CD14-positive monocyte (primary cell): ENCODE measurements around the gene DOCK3. TPM values are rescaled to one million over a fixed set of nuclear protein-coding genes. Genes with fewer than 3 reads are reported as not detected.

Experiments
- DNase-seq, 3 donors: peaks; one replicate each; pipeline ENCODE4 v3.0.0-alpha.2; 2011 to 2022
- H2AFZ ChIP-seq: 2 replicates; pipeline ENCODE4 v1.6.0; 2012; ENCODE audit warnings: mild to moderate bottlenecking, low read depth, low read length, inconsistent platforms; ENCODE audit not compliant: insufficient read depth, poor library complexity, severe bottlenecking
- H3K27ac ChIP-seq, 2 donors: 1 replicate in 1 of 2; 2 replicates in 1 of 2; pipeline ENCODE4 v1.5.1; 2012 to 2013; ENCODE audit warnings: low read length in 2 of 2, control low read depth in 1 of 2, inconsistent platforms in 1 of 2, low read depth in 1 of 2, mild to moderate bottlenecking in 1 of 2
- H3K27me3 ChIP-seq, 2 donors: one replicate each; pipeline versions ENCODE4 v1.6.0 to v1.6.1; 2011 to 2013; ENCODE audit warnings: low read length in 2 of 2; ENCODE audit not compliant: control insufficient read depth in 2 of 2, insufficient read depth in 2 of 2
- H3K36me3 ChIP-seq, 2 donors: replicated peaks in 1 of 2; 1 replicate in 1 of 2; 2 replicates in 1 of 2; pipeline versions ENCODE4 v1.5.1 to v1.6.1; 2012 to 2013; ENCODE audit warnings: low read length in 2 of 2, control low read depth in 1 of 2, inconsistent platforms in 1 of 2, mild to moderate bottlenecking in 1 of 2; ENCODE audit not compliant: insufficient read depth in 2 of 2, control insufficient read depth in 1 of 2
- H3K4me1 ChIP-seq, 2 donors: 1 replicate in 1 of 2; 2 replicates in 1 of 2; pipeline versions ENCODE4 v1.5.1 to v1.6.1; 2012 to 2013; ENCODE audit warnings: low read length in 2 of 2, control low read depth in 1 of 2, inconsistent platforms in 1 of 2, mild to moderate bottlenecking in 1 of 2, moderate library complexity in 1 of 2; ENCODE audit not compliant: insufficient read depth in 2 of 2, control insufficient read depth in 1 of 2
- H3K4me2 ChIP-seq: replicated peaks from 2 replicates; pipeline ENCODE3; 2012; ENCODE audit warnings: low read length, moderate library complexity, mild to moderate bottlenecking; ENCODE audit not compliant: poor library complexity, severe bottlenecking; ENCODE audit errors: extremely low read depth
- H3K4me3 ChIP-seq, 3 experiments: fragments of 200-600 bp in 1 of 3; sonication (generic) in 1 of 3; replicated peaks in 1 of 3; 1 replicate in 2 of 3; 2 replicates in 1 of 3; pipeline ENCODE4 v1.5.1; 2011 to 2013; ENCODE audit warnings: low read length in 3 of 3, mild to moderate bottlenecking in 3 of 3, control low read depth in 2 of 3, low read depth in 2 of 3, inconsistent platforms in 1 of 3, moderate library complexity in 1 of 3
- H3K79me2 ChIP-seq: 2 replicates; pipeline ENCODE4 v1.6.0; 2012; ENCODE audit warnings: mild to moderate bottlenecking, control low read depth, inconsistent platforms, low read length, moderate library complexity; ENCODE audit not compliant: insufficient read depth
- H3K9ac ChIP-seq: 2 replicates; pipeline ENCODE4 v1.6.0; 2017; ENCODE audit warnings: low read length, mild to moderate bottlenecking; ENCODE audit not compliant: insufficient read depth, poor library complexity, severe bottlenecking
- H3K9me3 ChIP-seq, 2 donors: replicated peaks in 1 of 2; 1 replicate in 1 of 2; 2 replicates in 1 of 2; pipeline versions ENCODE4 v1.5.1 to v1.6.1; 2012 to 2013; ENCODE audit warnings: low read length in 2 of 2, control low read depth in 1 of 2; ENCODE audit not compliant: control insufficient read depth in 1 of 2, insufficient read depth in 1 of 2
- H4K20me1 ChIP-seq: 2 replicates; pipeline ENCODE4 v1.6.0; 2012; ENCODE audit warnings: mild to moderate bottlenecking, low read length, control low read depth, moderate library complexity; ENCODE audit not compliant: insufficient read depth
- H3K27ac Mint-ChIP-seq, 7 donors: one replicate each; pipeline ENCODE4 v1.8.0; 2020; ENCODE audit warnings: mild to moderate bottlenecking in 7 of 7, mixed read lengths in 7 of 7, moderate library complexity in 6 of 7, inconsistent platforms in 2 of 7
- H3K27me3 Mint-ChIP-seq, 3 donors: one replicate each; pipeline ENCODE4 v1.8.0; 2021 to 2022; ENCODE audit warnings: low read depth in 3 of 3, mild to moderate bottlenecking in 3 of 3, mixed read lengths in 3 of 3, moderate library complexity in 3 of 3, inconsistent platforms in 1 of 3
- H3K36me3 Mint-ChIP-seq, 2 donors: one replicate each; pipeline ENCODE4 v1.8.0; 2020; ENCODE audit warnings: mixed read lengths in 2 of 2, inconsistent platforms in 1 of 2, mild to moderate bottlenecking in 1 of 2
- H3K4me1 Mint-ChIP-seq: one replicate; pipeline ENCODE4 v1.8.0; 2020; ENCODE audit warnings: mild to moderate bottlenecking, mixed read lengths
- H3K4me3 Mint-ChIP-seq, 2 donors: one replicate each; pipeline ENCODE4 v1.8.0; 2020; ENCODE audit warnings: mild to moderate bottlenecking in 2 of 2, mixed read lengths in 2 of 2, moderate library complexity in 1 of 2
- H3K9me3 Mint-ChIP-seq, 7 donors: one replicate each; pipeline ENCODE4 v1.8.0; 2020 to 2022; ENCODE audit warnings: mixed read lengths in 7 of 7, mild to moderate bottlenecking in 6 of 7, moderate library complexity in 6 of 7, inconsistent platforms in 2 of 7
- CTCF ChIP-seq: fragments of 200-600 bp; IDR thresholded peaks from one replicate; pipeline ENCODE4 v1.8.0; 2022; ENCODE audit warnings: antibody characterized with exemption, mild to moderate bottlenecking
- WGBS: methylation state at CpG from one replicate; pipeline ENCODE4 v1.1.5; 2013; ENCODE audit warnings: missing lambda C conversion rate; ENCODE audit not compliant: insufficient coverage; 5-methylcytosine and 5-hydroxymethylcytosine counted together
- intact Hi-C, 2 donors: fragments of 100-400 bp; cut with micrococcal nuclease; formaldehyde crosslinking; loops; one replicate each; pipeline versions ENCODE4 v1.15.0 to v1.15.1; 2023
- polyA plus RNA-seq, 3 donors: library from polyadenylated mRNA; depleted of rRNA in 1 of 3; unstranded in 2 of 3; stranded (reverse) in 1 of 3; fragments of 300-500 nt in 2 of 3; fragments of >200 nt in 1 of 3; fragmentation: Illumina TruSeq in 2 of 3; gene quantifications; 1 replicate in 2 of 3; 2 replicates in 1 of 3; pipeline ENCODE4 v1.2.3, GENCODE V29; 2012 to 2021

Gene DOCK3
- polyA plus RNA-seq, 3 donors = 0.03 TPM; not detected in 1

GRCh38 chr3:50986726-50987125, 312.0 kb downstream of the DOCK3 start:
- H3K27ac Mint-ChIP-seq = no peak overlapping the region
- Histone ChIP-seq H3K9ac (no peak overlapping the region), H3K4me2 (no peak overlapping the region), H3K36me3 (no peaks in the 10 kb centered on the region), H3K9me3 (peaks cover 15 to 40% of the 10 kb centered on the region in 2 donors), H4K20me1 (no peaks in the 10 kb centered on the region), H3K27me3 (no peaks in the 10 kb centered on the region), H3K4me3 (no peak overlapping the region), H3K27ac (no peak overlapping the region), H2AFZ (no peak overlapping the region), H3K4me1 (no peaks in the 10 kb centered on the region), H3K79me2 (no peaks in the 10 kb centered on the region)
- H3K4me1 Mint-ChIP-seq = no peaks in the 10 kb centered on the region
- H3K27me3 Mint-ChIP-seq = no peaks in the 10 kb centered on the region
- H3K9me3 Mint-ChIP-seq = peaks cover 13 to 33% (median 26%) of the 10 kb centered on the region in 7 donors
- no peak overlapping the region for H3K4me3 Mint-ChIP-seq
- intact Hi-C loops = no loop called here
- H3K36me3 Mint-ChIP-seq = no peaks in the 10 kb centered on the region
- no peak for TF ChIP-seq CTCF
- WGBS = 88% methylated on average over 1 of the region's 2 CpGs
- no peak for DNase-seq

GRCh38 chr3:50994537-50994936, 319.8 kb downstream of the DOCK3 start:
- Histone ChIP-seq H2AFZ (no peak overlapping the region), H3K9ac (no peak overlapping the region), H3K36me3 (no peaks in the 10 kb centered on the region), H3K9me3 (peaks cover 6 to 10% of the 10 kb centered on the region in 2 donors), H3K27ac (no peak overlapping the region), H3K4me3 (no peak overlapping the region), H3K4me1 (no peaks in the 10 kb centered on the region), H3K27me3 (no peaks in the 10 kb centered on the region), H3K79me2 (no peaks in the 10 kb centered on the region), H3K4me2 (no peak overlapping the region), H4K20me1 (no peaks in the 10 kb centered on the region)
- H3K36me3 Mint-ChIP-seq = no peaks in the 10 kb centered on the region
- WGBS = 100% methylated on average over 1 of the region's 1 CpG
- H3K4me3 Mint-ChIP-seq = no peak overlapping the region
- H3K9me3 Mint-ChIP-seq = peaks cover 11 to 30% (median 22%) of the 10 kb centered on the region in 7 donors
- intact Hi-C loops = no loop called here
- H3K27ac Mint-ChIP-seq = no peak overlapping the region
- DNase-seq = no peak
- H3K4me1 Mint-ChIP-seq = peaks cover 4% of the 10 kb centered on the region
- no peak for TF ChIP-seq CTCF
- no peaks in the 10 kb centered on the region for H3K27me3 Mint-ChIP-seq
